GM12878 (cell line): ENCODE measurements around the gene HVCN1. TPM values are rescaled to one million over a fixed set of nuclear protein-coding genes. Genes with fewer than 3 reads are reported as not detected.
A peak's percentile ranks its signal among the peaks of the same experiment; 100 is the strongest.

Experiments
- ATAC-seq: fragments of 200-7000 bp; cut with Tn5 transposase; 3 replicates; pipeline ENCODE4 v1.9.1; 2020; ENCODE audit warnings: mild to moderate bottlenecking, moderate library complexity
- BruUV-seq: library from RNA; stranded (reverse); fragments of 400-500 nt; replicated peaks from 2 replicates; lab custom pipeline; 2021; lab: Mats Ljungman, UMichigan
- CTCF ChIA-PET: fragments of 300-600 bp; sonication (Branson Sonifier 250); formaldehyde crosslinking; extraction: SDS; loops from one replicate; lab custom pipeline; 2021; ENCODE audit warnings: inconsistent platforms; lab: Yijun Ruan, JAX
- POLR2A ChIA-PET: fragments of 350-600 bp; formaldehyde crosslinking; extraction: SDS; loops from one replicate; lab custom pipeline; 2021; ENCODE audit warnings: inconsistent platforms; lab: Charles Lee
- RAD21 ChIA-PET: fragments of 300-600 bp; sonication (Branson Sonifier 250); formaldehyde crosslinking; loops from one replicate; lab custom pipeline; 2023; ENCODE audit warnings: antibody characterized with exemption; ENCODE audit not compliant: unreplicated experiment; lab: Charles Lee
- SMC1A ChIA-PET: fragments of 300-600 bp; sonication (Branson Sonifier 250); formaldehyde crosslinking; loops from one replicate; lab custom pipeline; 2023; ENCODE audit not compliant: unreplicated experiment, uncharacterized antibody; lab: Charles Lee
- DNase-seq: peaks from one replicate; pipeline ENCODE4 v3.0.0-alpha.2; 2011; ENCODE audit warnings: low read depth, low spot score
- FAIRE-seq: peaks from 3 replicates; lab custom pipeline; 2011; peaks lifted over from hg19 to GRCh38; lab: Jason Lieb, UNC
- H2AFZ ChIP-seq: 2 replicates; pipeline ENCODE4 v1.6.0; 2011; ENCODE audit warnings: low read depth, low read length, control low read depth; ENCODE audit not compliant: control insufficient read depth
- H3K27ac ChIP-seq: 2 replicates; pipeline ENCODE4 v1.5.1; 2011; ENCODE audit warnings: control low read depth; ENCODE audit not compliant: control insufficient read depth, insufficient read depth
- H3K27me3 ChIP-seq, 2 experiments: replicated peaks in 1 of 2; 2 replicates each; pipeline versions ENCODE4 v1.6.0 to v1.6.1; 2011; ENCODE audit warnings: low read length in 1 of 2; ENCODE audit not compliant: control insufficient read depth in 2 of 2, insufficient read depth in 2 of 2
- H3K36me3 ChIP-seq, 2 experiments: 2 replicates each; pipeline ENCODE4 v1.5.1; 2011; ENCODE audit warnings: low read length in 1 of 2; ENCODE audit not compliant: control insufficient read depth in 2 of 2, insufficient read depth in 2 of 2
- H3K4me1 ChIP-seq: 2 replicates; pipeline ENCODE4 v1.6.1; 2011; ENCODE audit warnings: mild to moderate bottlenecking, low read length, moderate library complexity, mixed read lengths; ENCODE audit not compliant: control insufficient read depth, insufficient read depth
- H3K4me2 ChIP-seq: 2 replicates; pipeline ENCODE4 v1.6.0; 2011; ENCODE audit warnings: control low read depth; ENCODE audit not compliant: control insufficient read depth, insufficient read depth
- H3K4me3 ChIP-seq: fragments of 200-600 bp; sonication (generic); 2 replicates; pipeline ENCODE4 v1.5.1; 2016
- H3K79me2 ChIP-seq: 2 replicates; pipeline ENCODE4 v1.6.0; 2011; ENCODE audit warnings: low read length; ENCODE audit not compliant: control insufficient read depth, insufficient read depth
- H3K9ac ChIP-seq: 2 replicates; pipeline ENCODE4 v1.8.0; 2011; ENCODE audit warnings: low read length, control low read depth, mixed read lengths; ENCODE audit not compliant: control insufficient read depth, insufficient read depth
- H3K9me3 ChIP-seq: replicated peaks from 3 replicates; pipeline ENCODE4 v1.5.1; 2011; ENCODE audit warnings: mild to moderate bottlenecking, low read length; ENCODE audit not compliant: control insufficient read depth, insufficient read depth
- H4K20me1 ChIP-seq: 2 replicates; pipeline ENCODE4 v1.6.0; 2011; ENCODE audit not compliant: control insufficient read depth, insufficient read depth
- NFIC ChIP-seq: IDR thresholded peaks from 2 replicates; pipeline ENCODE4 v1.6.1; 2012; ENCODE audit warnings: low read depth, mild to moderate bottlenecking, inconsistent platforms, low read length, moderate library complexity
- RB1 ChIP-seq: fragments of 450-650 bp; formaldehyde crosslinking; IDR thresholded peaks from 2 replicates; pipeline ENCODE4 v1.6.1; 2017; ENCODE audit warnings: mild to moderate bottlenecking, borderline replicate concordance
- RCOR1 ChIP-seq: conservative IDR thresholded peaks from 2 replicates; pipeline ENCODE4 v1.6.1; 2012; ENCODE audit warnings: low read depth, low read length, improper control_type of control experiment
- RUNX3 ChIP-seq: IDR thresholded peaks from 2 replicates; pipeline ENCODE4 v1.6.1; 2012; ENCODE audit warnings: low read length, inconsistent platforms
- SRF ChIP-seq, 2 experiments: IDR thresholded peaks; 2 replicates each; pipeline ENCODE4 v1.6.1; 2011; ENCODE audit warnings: low read depth in 2 of 2, low read length in 2 of 2, mild to moderate bottlenecking in 1 of 2, moderate library complexity in 1 of 2
- YY1 ChIP-seq: IDR thresholded peaks from 2 replicates; pipeline ENCODE4 v1.6.1; 2011; ENCODE audit warnings: low read depth, mild to moderate bottlenecking, low read length
- WGBS: methylation state at CpG from one replicate; pipeline ENCODE4 v1.1.6; 2016; ENCODE audit warnings: low lambda C conversion rate; ENCODE audit not compliant: insufficient replicate concordance, insufficient coverage; ENCODE audit errors: missing lambda C conversion rate; 5-methylcytosine and 5-hydroxymethylcytosine counted together
- in situ Hi-C: fragments of 300-500 bp; cut with MboI; formaldehyde crosslinking; loops from 9 replicates; pipeline ENCODE4 v1.14.3; 2018; ENCODE audit warnings: mixed read lengths
- intact Hi-C: fragments of 100-400 bp; cut with micrococcal nuclease; formaldehyde crosslinking; loops from one replicate; pipeline ENCODE4 v1.14.2; 2022; ENCODE audit not compliant: unreplicated experiment
- polyA plus RNA-seq, 11 experiments: library from polyadenylated mRNA; depleted of rRNA in 4 of 11; unstranded in 6 of 11; stranded (reverse) in 5 of 11; fragments of >200 nt; fragmentation: Nextera tagmentation in 4 of 11; fragmentation: Illumina TruSeq in 1 of 11; extraction: Ambion mirVana in 4 of 11; extraction: Trizol in 1 of 11; gene quantifications; 1 replicate in 1 of 11; 2 replicates in 10 of 11; pipeline versions ENCODE4 v1.2.1 to v1.2.3, GENCODE V29; 2011 to 2016; ENCODE audit warnings: inconsistent platforms in 2 of 11, missing spikeins in 2 of 11, low read depth in 1 of 11
- total RNA-seq, 4 experiments: library from RNA; depleted of rRNA in 3 of 4; stranded (reverse); fragments of >200 nt in 3 of 4; fragmentation: Illumina TruSeq in 1 of 4; extraction: Trizol in 1 of 4; gene quantifications; 2 replicates each; pipeline versions ENCODE4 v1.2.1 to v1.2.3, GENCODE V29; 2013 to 2021
- TF ChIP-seq, protein P1 (sequence below): IDR thresholded peaks from 2 replicates; pipeline ENCODE4 v1.6.1; 2012; ENCODE audit warnings: low read length, inconsistent platforms

Gene HVCN1
- total and polyA plus RNA-seq, 10 of the 15 experiments (the other 5 are each of a cell fraction or from before 2014, with no cell fraction given), result 27.8 to 181 (median 103) TPM

GRCh38 chr12:110667671-110668070 is 21.2 kb downstream of the HVCN1 start:
- CTCF ChIA-PET, result interaction anchor here (1.0 to 4.6 kb wide), 14 partner anchors 10 to 154 kb away, joined by 3 to 24 read pairs (median 7); partner anchors contain the start of gene TCTN1
- RAD21 ChIA-PET, result interaction anchor here (0.8 to 5.3 kb wide), 20 partner anchors 10 to 217 kb away, joined by 3 to 43 read pairs (median 10); partner anchors contain the start of genes ARPC3, HVCN1 and TCTN1
- peak overlapping the region; percentile 99 for H3K4me2 ChIP-seq
- H3K27ac ChIP-seq, result peak overlapping the region; percentile 99
- H3K4me1 ChIP-seq, result peaks cover 59% of the 10 kb centered on the region
- H4K20me1 ChIP-seq, result no peaks in the 10 kb centered on the region
- H3K79me2 ChIP-seq, result peaks cover 70% of the 10 kb centered on the region
- no peak for FAIRE-seq
- TF ChIP-seq NFIC, result peak; percentile 54
- peak in 1 of 2 experiments; percentile 57; a peak in 1 of 4 replicates for TF ChIP-seq SRF (IDR thresholded peaks at IDR 0.05; ENCODE audit: low read depth in 2 of 2, low read length in 2 of 2)
- no peak for TF ChIP-seq RB1
- TF ChIP-seq YY1, result no peak
- TF ChIP-seq RCOR1, result no peak
- TF ChIP-seq, protein P1, sequence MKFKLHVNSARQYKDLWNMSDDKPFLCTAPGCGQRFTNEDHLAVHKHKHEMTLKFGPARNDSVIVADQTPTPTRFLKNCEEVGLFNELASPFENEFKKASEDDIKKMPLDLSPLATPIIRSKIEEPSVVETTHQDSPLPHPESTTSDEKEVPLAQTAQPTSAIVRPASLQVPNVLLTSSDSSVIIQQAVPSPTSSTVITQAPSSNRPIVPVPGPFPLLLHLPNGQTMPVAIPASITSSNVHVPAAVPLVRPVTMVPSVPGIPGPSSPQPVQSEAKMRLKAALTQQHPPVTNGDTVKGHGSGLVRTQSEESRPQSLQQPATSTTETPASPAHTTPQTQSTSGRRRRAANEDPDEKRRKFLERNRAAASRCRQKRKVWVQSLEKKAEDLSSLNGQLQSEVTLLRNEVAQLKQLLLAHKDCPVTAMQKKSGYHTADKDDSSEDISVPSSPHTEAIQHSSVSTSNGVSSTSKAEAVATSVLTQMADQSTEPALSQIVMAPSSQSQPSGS, result 0 out of 2 replicates have a peak, but pooled peaks have one; percentile 42
- peak; percentile 69 for TF ChIP-seq RUNX3
- peak overlapping the region; percentile 82 for H3K4me3 ChIP-seq
- no peak for ATAC-seq
- POLR2A ChIA-PET, result interaction anchor here (0.6 to 9.2 kb wide), 16 partner anchors 11 to 87 kb away, joined by 3 to 80 read pairs (median 6); no protein-coding TSS in a partner anchor
- WGBS, result 2% methylated on average over 3 of the region's 3 CpGs
- in situ Hi-C loops, result no loop called here
- peaks cover 7 to 17% of the 10 kb centered on the region in 2 experiments for H3K36me3 ChIP-seq
- no TSS peak for BruUV-seq
- peak overlapping the region; percentile 77 for H3K9ac ChIP-seq
- intact Hi-C loops, result loop anchor here (2.0 kb wide), 1 partner anchor 49 kb away; no protein-coding TSS in a partner anchor
- no peak overlapping the region for H2AFZ ChIP-seq
- no peaks in the 10 kb centered on the region for H3K27me3 ChIP-seq
- SMC1A ChIA-PET, result interaction anchor here (0.9 to 6.3 kb wide), 19 partner anchors 9 to 87 kb away, joined by 3 to 80 read pairs (median 6); partner anchors contain the start of genes HVCN1 and TCTN1
- DNase-seq, result no peak
- H3K9me3 ChIP-seq, result peaks cover 7% of the 10 kb centered on the region; the same call in 2 of the 3 replicates
